HEK293 (cell line): ENCODE data around the gene MAN1C1.

Experiments used
- CTCF ChIP-seq: fragments of 450-650 bp; formaldehyde crosslinking; IDR thresholded peaks from 2 replicates; pipeline ENCODE4 v1.5.1; 2016; ENCODE audit warnings: missing biosample characterization, missing genetic modification characterization
- IKZF3 ChIP-seq: fragments of 450-650 bp; IDR thresholded peaks from 2 replicates; pipeline ENCODE4 v1.5.0; 2018; ENCODE audit warnings: missing biosample characterization, mild to moderate bottlenecking, missing genetic modification characterization, moderate library complexity
- KLF1 ChIP-seq: fragments of 450-650 bp; formaldehyde crosslinking; IDR thresholded peaks from 2 replicates; pipeline ENCODE4 v1.5.1; 2016; ENCODE audit warnings: missing biosample characterization, missing genetic modification characterization
- KLF16 ChIP-seq: fragments of 450-650 bp; formaldehyde crosslinking; IDR thresholded peaks from 2 replicates; pipeline ENCODE4 v1.5.1; 2017; ENCODE audit warnings: missing biosample characterization, missing genetic modification characterization
- TCF7L2 ChIP-seq: IDR thresholded peaks from 2 replicates; pipeline ENCODE4 v1.6.1; 2011; ENCODE audit warnings: low read depth, mild to moderate bottlenecking, inconsistent platforms, low read length, moderate library complexity, borderline replicate concordance
- ZBTB1 ChIP-seq: fragments of 450-650 bp; formaldehyde crosslinking; IDR thresholded peaks from 2 replicates; pipeline ENCODE4 v1.5.1; 2016; ENCODE audit warnings: missing biosample characterization, missing genetic modification characterization
- ZBTB10 ChIP-seq: fragments of 450-650 bp; formaldehyde crosslinking; IDR thresholded peaks from 2 replicates; pipeline ENCODE4 v1.5.1; 2016; ENCODE audit warnings: missing biosample characterization, missing genetic modification characterization
- ZBTB7A ChIP-seq: fragments of 450-650 bp; formaldehyde crosslinking; IDR thresholded peaks from 2 replicates; pipeline ENCODE4 v1.5.1; 2016; ENCODE audit warnings: low read depth, missing biosample characterization, missing genetic modification characterization
- ZNF114 ChIP-seq: fragments of 450-650 bp; formaldehyde crosslinking; IDR thresholded peaks from 2 replicates; pipeline ENCODE4 v1.5.0; 2017; ENCODE audit warnings: missing biosample characterization, missing genetic modification characterization
- ZNF2 ChIP-seq: fragments of 450-650 bp; formaldehyde crosslinking; IDR thresholded peaks from 2 replicates; pipeline ENCODE4 v1.5.1; 2016; ENCODE audit warnings: missing biosample characterization, missing genetic modification characterization
- ZNF211 ChIP-seq: fragments of 450-650 bp; formaldehyde crosslinking; IDR thresholded peaks from 2 replicates; pipeline ENCODE4 v1.5.1; 2016; ENCODE audit warnings: low read depth, missing biosample characterization, missing genetic modification characterization
- ZNF214 ChIP-seq: fragments of 450-650 bp; formaldehyde crosslinking; IDR thresholded peaks from 2 replicates; pipeline ENCODE4 v1.5.1; 2017; ENCODE audit warnings: missing biosample characterization, mild to moderate bottlenecking, missing genetic modification characterization, borderline replicate concordance
- ZNF274 ChIP-seq, 2 experiments: fragments of 200-500 bp in 1 of 2; fragments of 450-650 bp in 1 of 2; sonication (Bioruptor generic) in 1 of 2; formaldehyde crosslinking in 1 of 2; IDR thresholded peaks; 2 replicates each; pipeline versions ENCODE4 v1.5.1 to v1.6.1; 2014 to 2016; ENCODE audit warnings: borderline replicate concordance in 1 of 2, inconsistent platforms in 1 of 2, low read length in 1 of 2, missing biosample characterization in 1 of 2, missing genetic modification characterization in 1 of 2
- ZNF341 ChIP-seq: fragments of 450-650 bp; formaldehyde crosslinking; IDR thresholded peaks from 2 replicates; pipeline ENCODE4; 2016; ENCODE audit warnings: low read depth, missing biosample characterization, missing genetic modification characterization

GRCh38 chr1:25688390-25689119 lies 72.0 kb downstream of the MAN1C1 start:
- TF ChIP-seq ZNF2 (tag by site-specific recombination) (no peak), ZBTB10 (tag by site-specific recombination) (no peak), ZBTB7A (tag by site-specific recombination) (no peak), ZBTB1 (tag by site-specific recombination) (no peak), ZNF274 (IDR thresholded peaks at IDR 0.05; ENCODE audit: low read length) (no peak), ZNF274 (tag by site-specific recombination; IDR thresholded peaks at IDR 0.05; ENCODE audit: borderline replicate concordance) (no peak), ZNF214 (tag by site-specific recombination) (no peak), KLF16 (no peak), CTCF (tag by site-specific recombination) (no peak), TCF7L2 (no peak), ZNF341 (tag by site-specific recombination) (no peak), IKZF3 (no peak), ZNF211 (tag by site-specific recombination) (no peak), KLF1 (tag by site-specific recombination) (no peak), ZNF114 (no peak)
